ENCODE measurements around the gene H6PD.
"Not testable (repeated sequence)": the region's sequence is repeated elsewhere in the genome, so short reads cannot be mapped to it uniquely, and the experiment has no call there.

Gene H6PD

DNA sequence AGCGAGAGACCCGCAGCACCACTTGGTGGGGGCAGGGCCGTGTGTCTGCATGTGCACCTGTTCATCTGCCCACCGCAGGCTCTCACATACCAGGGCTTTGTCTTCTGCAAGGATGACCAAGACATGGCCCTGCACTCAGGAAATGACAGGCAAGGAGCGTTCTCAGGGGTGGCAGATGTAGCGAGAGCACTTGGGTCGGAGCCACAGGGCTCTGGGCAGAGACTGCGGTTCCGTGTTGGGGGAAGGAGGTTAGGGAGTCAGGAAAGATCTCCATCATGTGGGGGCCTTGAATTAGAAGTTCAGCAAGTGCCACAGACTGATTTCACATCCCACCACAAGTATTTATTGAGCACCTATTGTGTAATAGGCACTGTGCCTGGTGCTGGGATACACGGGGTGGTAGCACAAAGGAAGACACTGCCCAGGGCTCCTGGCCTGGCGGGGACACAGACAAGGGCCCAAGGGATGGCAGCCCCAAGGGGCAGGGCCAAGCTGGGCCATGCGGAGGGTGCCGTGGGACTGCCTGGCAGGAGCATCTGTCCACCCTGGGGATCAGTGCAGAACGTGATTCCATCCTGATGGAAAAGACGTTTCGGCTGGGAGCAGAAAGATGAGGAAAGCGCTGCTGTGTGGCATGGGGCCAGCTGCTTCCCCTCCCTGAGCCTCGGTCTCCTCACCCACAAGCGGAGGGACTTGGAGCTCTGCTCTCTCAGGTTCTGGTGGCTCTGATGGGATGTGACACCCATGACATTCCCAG, 46.7 kb downstream of the H6PD start:
- no peak for DNase-seq

GRCh38 chr1:9281908-9282695, 47.5 kb downstream of the H6PD start:
- DNase-seq: no peak

GRCh38 chr1:9282696-9282955, 48.1 kb downstream of the H6PD start:
- no peak for DNase-seq

- peak; percentile 11 for DNase-seq
These were observed 49.5 kb downstream of the H6PD start for GRCh38 chr1:9284061-9284460.

GRCh38 chr1:9286556-9286955, 52.0 kb downstream of the H6PD start:
- DNase-seq: no peak

DNA sequence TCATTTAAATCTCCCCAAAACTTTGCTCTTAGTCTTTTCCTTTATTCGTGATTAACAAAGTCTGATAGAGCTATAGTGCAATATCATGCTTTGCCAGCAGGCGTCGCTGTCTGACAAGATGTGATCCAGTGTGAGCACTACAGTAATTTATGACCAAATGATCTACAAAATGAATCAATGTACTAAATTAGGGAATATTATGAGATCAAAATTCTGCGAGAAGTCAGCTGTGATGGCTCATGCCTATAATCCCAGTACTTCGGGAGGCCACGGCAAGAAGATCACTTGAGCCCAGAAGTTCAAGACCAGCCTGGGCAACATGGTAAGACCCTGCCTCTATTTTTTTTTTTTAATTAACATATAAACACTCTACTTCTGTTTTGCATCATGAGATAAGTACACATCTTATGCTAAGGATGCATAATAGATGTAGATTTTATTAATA, 54.5 kb downstream of the H6PD start:
- DNase-seq: peak; percentile 88

GRCh38 chr1:9289711-9290485, 55.3 kb downstream of the H6PD start:
- DNase-seq: peak; percentile 39

GRCh38 chr1:9291914-9292360, 57.4 kb downstream of the H6PD start:
- no peak for DNase-seq

DNA sequence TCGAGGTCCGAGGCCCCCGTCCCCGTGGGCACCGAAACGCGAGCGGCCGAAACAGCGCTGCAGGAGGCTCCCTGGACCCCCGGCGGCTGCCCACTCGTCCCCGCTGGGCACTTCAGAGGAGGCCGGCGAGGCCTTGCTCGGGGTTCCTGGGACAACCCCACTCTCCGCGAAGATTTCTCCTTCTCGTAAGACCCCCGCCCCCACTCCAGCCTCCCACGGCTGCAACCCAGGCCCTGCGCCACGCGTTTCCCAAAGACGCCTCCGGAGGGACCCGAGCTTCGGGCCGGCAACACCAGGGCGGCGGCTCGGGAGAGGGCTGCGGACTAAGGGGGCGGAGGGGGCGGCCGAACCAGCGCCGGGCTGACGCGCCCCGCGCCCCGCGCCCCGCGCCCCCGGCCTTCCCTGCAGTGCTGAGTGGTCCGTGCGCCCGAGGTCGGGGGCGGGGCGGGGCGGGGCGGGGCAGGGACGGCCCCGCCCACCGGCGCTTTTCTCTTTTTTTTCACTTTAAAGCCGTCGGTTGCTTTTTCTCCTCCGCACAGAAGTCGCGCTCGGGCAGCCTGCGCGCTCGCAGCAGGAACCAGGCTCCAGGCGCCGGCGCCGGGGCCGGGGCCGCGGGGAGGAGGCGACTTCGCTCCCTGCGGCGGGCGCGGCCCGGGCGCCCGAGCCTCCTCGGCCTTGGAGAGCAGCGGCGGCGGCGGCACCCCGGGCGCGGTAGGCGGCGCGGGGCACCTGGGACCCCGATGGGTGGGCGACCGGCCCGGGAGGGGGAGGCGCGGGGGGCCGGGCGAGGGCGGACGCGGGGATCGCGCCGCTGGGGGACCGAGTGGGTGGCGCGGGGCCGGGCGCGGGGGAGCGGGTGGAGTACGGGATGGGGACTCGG, 58.0 kb downstream of the H6PD start, which contains the start of gene SPSB1:
Gene SPSB1, plus strand, starts transcription at position 534 of the 880 bp plus-strand sequence. CDS start 62,998 bp downstream, outside the sequence.
- peak; percentile 66 for DNase-seq

DNA sequence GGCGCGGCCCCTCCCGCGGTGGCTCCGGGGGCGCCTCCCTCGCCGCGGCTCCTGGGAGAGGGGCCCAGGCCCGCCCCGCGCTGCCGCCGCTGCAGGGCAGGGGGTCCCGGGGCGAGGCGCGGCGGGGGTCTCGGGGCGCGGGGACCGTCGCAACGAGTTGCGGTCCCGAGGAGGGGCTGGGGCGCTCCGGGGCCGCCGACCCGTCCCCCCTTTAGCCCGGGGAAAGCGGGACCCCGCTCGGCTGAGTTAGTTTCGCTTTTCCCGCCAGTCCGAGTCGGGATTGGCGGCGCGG, 58.6 kb downstream of the H6PD start:
- no peak for DNase-seq

DNA sequence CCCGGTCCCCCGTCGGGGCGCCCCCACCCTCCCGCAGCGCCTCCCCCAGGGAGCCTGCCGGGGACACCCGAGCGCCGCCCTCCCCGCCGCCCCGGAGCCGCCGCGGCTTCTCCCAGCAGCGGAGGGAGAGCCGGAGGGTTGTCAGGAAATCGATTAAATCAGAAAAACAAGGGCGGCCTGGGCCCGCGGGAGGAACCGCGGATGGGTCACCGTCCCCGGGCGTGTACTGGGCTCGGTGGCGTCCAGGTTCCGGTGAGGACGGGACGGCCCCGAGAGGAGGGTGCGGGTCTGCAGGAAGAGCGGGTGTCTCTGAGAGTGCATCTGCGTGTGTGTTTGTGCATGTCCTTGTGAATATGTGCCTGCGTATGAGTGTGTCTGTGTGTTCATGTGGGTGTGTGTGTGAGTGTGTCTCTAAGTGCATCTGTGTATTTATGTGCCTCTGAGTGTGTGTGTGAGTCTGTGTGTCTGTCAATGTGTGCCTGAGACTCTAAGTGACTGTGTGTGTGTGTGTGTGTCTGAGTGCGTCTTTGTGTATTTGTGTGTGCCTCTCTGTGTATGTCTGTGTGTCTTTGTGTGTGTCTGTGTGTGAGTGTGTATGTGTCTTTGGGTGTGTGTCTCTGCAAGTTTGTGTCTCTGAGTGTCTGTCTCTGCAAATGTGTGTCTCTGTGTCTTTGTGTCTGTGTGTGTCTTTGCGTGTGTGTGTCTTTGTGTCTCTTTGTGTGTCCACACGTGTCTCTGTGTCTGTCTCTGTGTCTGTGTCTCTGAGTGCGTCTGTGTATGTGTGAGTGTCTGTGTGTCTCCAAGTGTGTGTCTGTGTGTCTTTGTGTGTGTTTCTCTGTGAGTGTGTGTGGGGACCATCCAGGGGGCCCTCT, 59.2 kb downstream of the H6PD start:
- peak; percentile 46 for DNase-seq

DNA sequence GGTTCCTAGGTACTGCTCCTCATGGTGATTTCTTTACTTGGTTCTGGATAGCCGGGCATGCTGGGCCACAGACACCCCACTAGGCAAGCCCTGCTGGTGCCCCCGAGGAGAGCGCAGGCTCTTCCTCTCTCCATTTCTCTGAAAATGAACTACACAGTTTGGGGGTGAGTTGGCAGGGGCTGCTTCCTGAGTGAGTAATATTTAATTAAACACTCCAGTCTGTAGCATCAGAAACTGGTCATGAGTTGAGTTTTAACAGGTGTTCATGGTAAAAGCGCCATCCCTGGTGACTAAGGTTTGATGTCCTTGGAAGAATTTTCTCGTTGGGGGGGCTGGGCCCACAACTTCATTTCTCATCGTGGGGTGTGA, 59.8 kb downstream of the H6PD start:
- peak; percentile 37 for DNase-seq

- DNase-seq: peak; percentile 9
These were observed 60.5 kb downstream of the H6PD start for GRCh38 chr1:9294910-9295636.

DNA sequence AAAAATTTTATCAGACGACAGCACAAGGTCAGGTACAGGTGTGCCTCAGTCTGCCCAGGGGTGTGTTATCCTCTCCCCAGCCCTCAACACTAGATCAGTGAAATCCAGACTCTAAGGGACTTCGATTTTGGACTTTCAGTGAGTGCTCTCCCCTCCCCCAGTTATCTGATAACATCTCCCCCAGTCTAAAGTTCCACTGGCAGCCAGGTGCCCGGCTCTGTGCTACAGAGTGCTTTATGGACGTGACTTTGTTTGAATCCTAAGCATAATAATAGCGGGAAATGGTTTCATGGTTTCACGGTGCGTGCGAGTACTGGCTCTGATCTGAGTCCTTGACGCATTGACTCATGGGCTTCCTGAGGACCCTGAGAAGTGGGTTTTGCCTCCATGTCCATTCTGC, 61.3 kb downstream of the H6PD start:
- DNase-seq: no peak

DNA sequence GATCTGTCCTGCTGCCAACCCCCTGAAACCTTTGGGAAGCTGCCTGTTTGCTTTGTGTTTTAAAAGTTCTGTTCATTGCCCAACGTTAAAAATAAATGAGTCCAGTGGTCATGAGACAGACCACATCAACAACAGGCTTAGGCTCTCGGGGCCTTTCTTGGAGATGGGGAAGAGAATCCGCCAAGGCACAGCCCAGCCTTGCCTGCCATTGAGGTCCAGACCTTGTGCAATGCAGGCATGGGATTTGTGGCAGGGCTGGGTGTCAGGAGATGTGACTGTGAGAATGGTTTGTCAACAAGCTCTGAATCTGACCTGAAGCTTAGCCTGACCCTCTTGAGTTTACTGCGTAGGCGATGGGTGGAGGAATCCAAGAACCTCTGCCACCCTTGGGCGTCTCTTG, 62.3 kb downstream of the H6PD start:
- no peak for DNase-seq

GRCh38 chr1:9297831-9298230, 63.3 kb downstream of the H6PD start:
- DNase-seq: no peak

- no peak for DNase-seq
These were observed 63.7 kb downstream of the H6PD start for GRCh38 chr1:9298282-9298681.

DNA sequence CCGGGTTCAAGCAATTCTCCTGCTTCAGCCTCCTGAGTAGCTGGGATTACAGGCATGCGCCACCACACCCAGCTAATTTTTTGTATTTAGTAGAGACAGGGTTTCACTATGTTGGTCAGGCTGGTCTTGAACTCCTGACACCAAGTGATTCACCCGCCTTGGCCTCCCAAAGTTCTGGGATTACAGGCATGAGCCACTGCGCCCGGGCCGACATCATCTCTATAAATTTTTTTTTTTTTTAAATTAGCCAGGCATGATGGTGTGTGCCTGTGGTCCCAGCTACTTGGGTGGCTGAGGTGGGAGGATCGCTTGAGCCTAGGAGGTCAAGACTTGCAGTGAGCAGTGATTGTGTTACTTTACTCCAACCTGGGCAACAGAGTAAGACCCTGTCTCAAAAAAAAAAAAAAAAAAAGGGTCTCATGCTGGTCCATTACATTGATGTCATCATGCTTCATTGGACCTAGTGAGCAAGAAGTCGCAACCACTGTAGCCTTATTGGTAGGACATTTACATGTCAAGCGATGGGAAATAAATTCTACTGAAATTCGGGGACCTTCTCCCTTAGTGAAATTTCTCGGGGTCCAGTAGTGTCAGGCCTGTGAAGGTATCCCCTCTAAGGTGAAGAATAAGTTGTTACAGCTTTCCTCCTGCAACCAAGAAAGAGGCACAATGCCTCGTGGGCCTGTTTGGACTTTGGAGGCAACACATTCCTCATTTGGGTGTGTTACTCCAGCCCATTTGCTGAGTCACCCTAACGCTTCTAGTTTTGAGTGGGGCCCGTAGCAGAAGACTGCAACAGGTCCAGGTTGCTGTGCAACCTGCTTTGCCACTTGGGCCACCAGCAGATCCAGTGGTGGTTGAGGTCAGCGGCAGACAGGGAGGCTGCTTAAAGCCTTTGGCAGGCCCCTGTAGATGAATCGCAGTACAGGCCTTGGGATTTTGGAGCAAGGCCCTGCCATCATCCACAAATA, 65.3 kb downstream of the H6PD start:
- not testable (repeated sequence) for DNase-seq

DNA sequence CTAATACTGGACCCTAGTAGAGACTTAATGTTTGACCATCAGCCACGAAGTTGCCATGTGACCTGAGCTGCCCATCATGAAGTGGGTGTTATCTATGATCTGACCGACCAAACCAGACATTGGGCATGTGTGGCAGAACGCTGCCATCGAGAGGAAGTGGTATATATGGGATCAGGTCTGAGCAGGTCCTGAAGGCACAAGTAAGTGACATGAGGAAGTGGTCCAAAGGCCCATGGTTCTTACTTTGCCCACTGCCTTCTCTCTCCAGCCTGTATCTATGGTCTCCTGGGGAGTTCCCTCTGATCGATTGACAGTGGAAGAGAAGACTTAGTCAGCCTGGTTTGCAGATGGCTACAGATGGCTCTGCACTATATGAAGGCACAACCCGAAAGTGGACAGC, 66.0 kb downstream of the H6PD start:
- DNase-seq: no peak

Data from activated naive CD4-positive, alpha-beta T cell treated with Interleukin-2 at 50 U/mL for 16 hours (primary cell).